ENCODE results near the gene BAG3. TPM values are rescaled to one million over a fixed set of nuclear protein-coding genes. Genes with fewer than 3 reads are reported as not detected.

The BAG3 gene
- total and polyA plus RNA-seq, 9 of the 15 experiments (the other 6 are each of a cell fraction or from before 2014, with no cell fraction given), result 2.6 to 27.4 (median 7.2) TPM

- TF ChIP-seq TFE3 (CRISPR knock-in tag; IDR thresholded peaks at IDR 0.05) (no peak), PBX2 (CRISPR knock-in tag; IDR thresholded peaks at IDR 0.05; ENCODE audit: low read depth) (no peak), PBX2 (tag; conservative IDR thresholded peaks at IDR 0.05; ENCODE audit: low read depth) (peak; percentile 70), ZNF584 (CRISPR knock-in tag; IDR thresholded peaks at IDR 0.05; ENCODE audit: low read depth) (no peak), CBFA2T3 (IDR thresholded peaks at IDR 0.05) (peak; percentile 41), ZSCAN32 (CRISPR knock-in tag; IDR thresholded peaks at IDR 0.05) (no peak), TRIM25 (IDR thresholded peaks at IDR 0.05; ENCODE audit: borderline replicate concordance) (no peak), ZKSCAN8 (CRISPR knock-in tag; IDR thresholded peaks at IDR 0.05) (peak; percentile 68; the same call in 1 of the 2 replicates), MLLT1 (IDR thresholded peaks at IDR 0.05) (no peak), ZNF395 (CRISPR knock-in tag; IDR thresholded peaks at IDR 0.05) (0 out of 2 replicates have a peak, but pooled peaks have one; percentile 26), NCOR1 (IDR thresholded peaks at IDR 0.05) (peak; percentile 30; the same call in 1 of the 2 replicates), PKNOX1 (IDR thresholded peaks at IDR 0.05) (peak; percentile 63), GATA2 (CRISPR knock-in tag; IDR thresholded peaks at IDR 0.05) (0 out of 2 replicates have a peak, but pooled peaks have one; percentile 14), MAX (CRISPR knock-in tag; IDR thresholded peaks at IDR 0.05) (peak; percentile 43; the same call in 1 of the 2 replicates)
Observed at GRCh38 chr10:119724593-119725516, 73.7 kb downstream of the BAG3 start (continued).
